ENCODE data around the gene KRTAP5-6. TPM values are rescaled to one million over a fixed set of nuclear protein-coding genes. Genes with fewer than 3 reads are reported as not detected.

The KRTAP5-6 gene
- total and polyA plus RNA-seq, 10 donors, result not detected

GRCh38 chr11:1708716-1709115 is 11.7 kb downstream of the KRTAP5-6 start:
- Histone ChIP-seq H3K36me3 (no peaks in the 10 kb centered on the region), H3K27me3 (replicated peaks in 1 of 7) (no peaks in the 10 kb centered on the region), H3K27ac (no peak overlapping the region), H3K9me3 (no peaks in the 10 kb centered on the region), H3K4me3 (no peak overlapping the region), H3K4me1 (peaks cover 0 to 16% (median 5%) of the 10 kb centered on the region in 6 donors)
- intact Hi-C loops (cut with DNase I; ENCODE audit: low total_unique reads), result no loop called here
- TF ChIP-seq POLR2AphosphoS5 (IDR thresholded peaks at IDR 0.05), result no peak
- TF ChIP-seq POLR2A (IDR thresholded peaks at IDR 0.05), result no peak
- no peak for TF ChIP-seq CTCF (IDR thresholded peaks at IDR 0.05 in 8 of 11, conservative IDR thresholded peaks at IDR 0.05 in 3 of 11)
- 86 to 94% (median 91%) methylated on average over 10 of the region's 10 CpGs for WGBS, 5 donors
- peak; percentile 34 for DNase-seq

- WGBS, 5 donors, result 78 to 90% (median 87%) methylated on average over 24 of the region's 24 CpGs
- intact Hi-C loops (cut with DNase I; ENCODE audit: low total_unique reads), result no loop called here
- peaks cover 0 to 8% (median 0%) of the 10 kb centered on the region in 6 donors for H3K4me1 ChIP-seq
Measured at GRCh38 chr11:1714908-1715885, 18.2 kb downstream of the KRTAP5-6 start.

GRCh38 chr11:1717745-1718144 is 20.8 kb downstream of the KRTAP5-6 start:
- Histone ChIP-seq H3K36me3 (no peaks in the 10 kb centered on the region), H3K4me3 (no peak overlapping the region), H3K9me3 (no peaks in the 10 kb centered on the region), H3K27ac (no peak overlapping the region), H3K27me3 (replicated peaks in 1 of 7) (peaks cover 0 to 11% (median 0%) of the 10 kb centered on the region in 7 donors), H3K4me1 (peaks cover 0 to 8% (median 0%) of the 10 kb centered on the region in 6 donors)
- WGBS, 5 donors, result 79 to 86% (median 83%) methylated on average over 8 of the region's 8 CpGs
- DNase-seq, result no peak
- no peak for TF ChIP-seq POLR2AphosphoS5 (IDR thresholded peaks at IDR 0.05)
- TF ChIP-seq POLR2A (IDR thresholded peaks at IDR 0.05), result no peak
- TF ChIP-seq CTCF (IDR thresholded peaks at IDR 0.05 in 8 of 11, conservative IDR thresholded peaks at IDR 0.05 in 3 of 11), result no peak
- intact Hi-C loops (cut with DNase I; ENCODE audit: low total_unique reads), result no loop called here

More at GRCh38 chr11:1714908-1715885, 18.2 kb downstream of the KRTAP5-6 start:
- Histone ChIP-seq H3K36me3 (no peaks in the 10 kb centered on the region), H3K9me3 (no peaks in the 10 kb centered on the region), H3K27ac (no peak overlapping the region), H3K4me3 (no peak overlapping the region), H3K27me3 (replicated peaks in 1 of 7) (no peaks in the 10 kb centered on the region)
- TF ChIP-seq CTCF (IDR thresholded peaks at IDR 0.05 in 8 of 11, conservative IDR thresholded peaks at IDR 0.05 in 3 of 11) (no peak), POLR2AphosphoS5 (IDR thresholded peaks at IDR 0.05) (peak in 2 of 3 donors; percentile 19 to 38)
- no peak for DNase-seq

- TF ChIP-seq POLR2AphosphoS5 (IDR thresholded peaks at IDR 0.05) (no peak), POLR2A (IDR thresholded peaks at IDR 0.05) (no peak), CTCF (IDR thresholded peaks at IDR 0.05 in 8 of 11, conservative IDR thresholded peaks at IDR 0.05 in 3 of 11) (no peak)
- 93 to 97% (median 96%) methylated on average over 15 of the region's 15 CpGs for WGBS, 5 donors
- DNase-seq, result no peak
Measured at GRCh38 chr11:1718326-1718725, 21.3 kb downstream of the KRTAP5-6 start.

More at GRCh38 chr11:1718326-1718725, 21.3 kb downstream of the KRTAP5-6 start:
- Histone ChIP-seq H3K9me3 (no peaks in the 10 kb centered on the region), H3K36me3 (no peaks in the 10 kb centered on the region), H3K27me3 (replicated peaks in 1 of 7) (peaks cover 0 to 11% (median 0%) of the 10 kb centered on the region in 7 donors), H3K4me1 (peaks cover 0 to 8% (median 0%) of the 10 kb centered on the region in 6 donors), H3K27ac (no peak overlapping the region), H3K4me3 (no peak overlapping the region)
- intact Hi-C loops (cut with DNase I; ENCODE audit: low total_unique reads), result no loop called here

Data from spleen (tissue), 11 donors.